Measurements from ENCODE around the gene B3GNT5. TPM values are rescaled to one million over a fixed set of nuclear protein-coding genes. Genes with fewer than 3 reads are reported as not detected.
"Not testable (repeated sequence)": the region's sequence is repeated elsewhere in the genome, so short reads cannot be mapped to it uniquely, and the experiment has no call there.

Gene B3GNT5
- total RNA-seq, 1 experiment from 2014 or later = 42.9 TPM

- no peaks in the 10 kb centered on the region for H3K27me3 Mint-ChIP-seq (ENCODE audit: unreplicated experiment)
- DNase-seq = no peak
- H3K4me3 Mint-ChIP-seq (ENCODE audit: low read depth, unreplicated experiment) = no peak overlapping the region
- no peaks in the 10 kb centered on the region for H3K36me3 Mint-ChIP-seq (ENCODE audit: insufficient read depth, unreplicated experiment)
- peaks cover 3% of the 10 kb centered on the region for H3K9me3 Mint-ChIP-seq (ENCODE audit: low read depth, unreplicated experiment)
- CTCF ChIA-PET = no interaction called here
- H3K27ac Mint-ChIP-seq (ENCODE audit: unreplicated experiment) = no peak overlapping the region
- no peak for TF ChIP-seq CTCF (IDR thresholded peaks at IDR 0.05; ENCODE audit: unreplicated experiment)
- intact Hi-C loops (cut with micrococcal nuclease; ENCODE audit: unreplicated experiment) = no loop called here
- no peaks in the 10 kb centered on the region for H3K4me1 Mint-ChIP-seq (ENCODE audit: low read depth, unreplicated experiment)
- BruUV-seq (replicated peaks) = no TSS peak
Observed at GRCh38 chr3:183224180-183224970, 28.7 kb upstream of the B3GNT5 start.

GRCh38 chr3:183226333-183226890, 26.6 kb upstream of the B3GNT5 start:
- Mint-ChIP-seq H3K4me3 (ENCODE audit: low read depth, unreplicated experiment) (no peak overlapping the region), H3K36me3 (ENCODE audit: insufficient read depth, unreplicated experiment) (no peaks in the 10 kb centered on the region), H3K27ac (ENCODE audit: unreplicated experiment) (no peak overlapping the region), H3K4me1 (ENCODE audit: low read depth, unreplicated experiment) (no peaks in the 10 kb centered on the region), H3K9me3 (ENCODE audit: low read depth, unreplicated experiment) (peaks cover 3% of the 10 kb centered on the region), H3K27me3 (ENCODE audit: unreplicated experiment) (no peaks in the 10 kb centered on the region)
- intact Hi-C loops (cut with micrococcal nuclease; ENCODE audit: unreplicated experiment) = no loop called here
- no TSS peak for BruUV-seq (replicated peaks)
- DNase-seq = no peak
- CTCF ChIA-PET = no interaction called here
- no peak for TF ChIP-seq CTCF (IDR thresholded peaks at IDR 0.05; ENCODE audit: unreplicated experiment)

GRCh38 chr3:183227586-183227985, 25.5 kb upstream of the B3GNT5 start:
- CTCF ChIA-PET = no interaction called here
- H3K4me3 Mint-ChIP-seq (ENCODE audit: low read depth, unreplicated experiment) = no peak overlapping the region
- no peak overlapping the region for H3K27ac Mint-ChIP-seq (ENCODE audit: unreplicated experiment)
- BruUV-seq (replicated peaks) = no TSS peak
- peaks cover 3% of the 10 kb centered on the region for H3K9me3 Mint-ChIP-seq (ENCODE audit: low read depth, unreplicated experiment)
- no peak for DNase-seq
- no peaks in the 10 kb centered on the region for H3K27me3 Mint-ChIP-seq (ENCODE audit: unreplicated experiment)
- no peaks in the 10 kb centered on the region for H3K36me3 Mint-ChIP-seq (ENCODE audit: insufficient read depth, unreplicated experiment)
- no peaks in the 10 kb centered on the region for H3K4me1 Mint-ChIP-seq (ENCODE audit: low read depth, unreplicated experiment)
- intact Hi-C loops (cut with micrococcal nuclease; ENCODE audit: unreplicated experiment) = no loop called here
- no peak for TF ChIP-seq CTCF (IDR thresholded peaks at IDR 0.05; ENCODE audit: unreplicated experiment)

GRCh38 chr3:183229178-183229577, 23.9 kb upstream of the B3GNT5 start:
- CTCF ChIA-PET = no interaction called here
- TF ChIP-seq CTCF (IDR thresholded peaks at IDR 0.05; ENCODE audit: unreplicated experiment) = no peak
- Mint-ChIP-seq H3K27me3 (ENCODE audit: unreplicated experiment) (no peaks in the 10 kb centered on the region), H3K27ac (ENCODE audit: unreplicated experiment) (no peak overlapping the region), H3K4me1 (ENCODE audit: low read depth, unreplicated experiment) (no peaks in the 10 kb centered on the region), H3K36me3 (ENCODE audit: insufficient read depth, unreplicated experiment) (no peaks in the 10 kb centered on the region), H3K4me3 (ENCODE audit: low read depth, unreplicated experiment) (no peak overlapping the region), H3K9me3 (ENCODE audit: low read depth, unreplicated experiment) (peaks cover 3% of the 10 kb centered on the region)
- intact Hi-C loops (cut with micrococcal nuclease; ENCODE audit: unreplicated experiment) = no loop called here
- BruUV-seq (replicated peaks) = no TSS peak
- DNase-seq = no peak

- H3K27ac Mint-ChIP-seq (ENCODE audit: unreplicated experiment); CTCF ChIA-PET; intact Hi-C loops (cut with micrococcal nuclease; ENCODE audit: unreplicated experiment); DNase-seq; H3K36me3 Mint-ChIP-seq (ENCODE audit: insufficient read depth, unreplicated experiment); BruUV-seq (replicated peaks); H3K27me3 Mint-ChIP-seq (ENCODE audit: unreplicated experiment); H3K9me3 Mint-ChIP-seq (ENCODE audit: low read depth, unreplicated experiment); H3K4me3 Mint-ChIP-seq (ENCODE audit: low read depth, unreplicated experiment); H3K4me1 Mint-ChIP-seq (ENCODE audit: low read depth, unreplicated experiment): not testable (repeated sequence)
Observed at GRCh38 chr3:183230251-183230650, 22.8 kb upstream of the B3GNT5 start.
